Stimulated activated CD4-positive, alpha-beta T cell treated with anti-CD3 and anti-CD28 coated beads, Interleukin-2, amount 100 ng/mL, for 48 hours (primary cell): ENCODE data around the gene TBL1X.

Experiments
- DNase-seq, 2 donors: peaks; one replicate each; pipeline ENCODE4 v3.0.0-alpha.2; 2020

Gene TBL1X

GRCh38 chrX:9676738-9677097 is 211.9 kb downstream of the TBL1X start:
- DNase-seq, result no peak

GRCh38 chrX:9677098-9677739 is 212.4 kb downstream of the TBL1X start:
- DNase-seq, result peak in 1 of 2 donors; percentile 1

- no peak for DNase-seq
These were observed 213.5 kb downstream of the TBL1X start for GRCh38 chrX:9678215-9678965.

GRCh38 chrX:9681011-9681410 is 216.2 kb downstream of the TBL1X start:
- no peak for DNase-seq

GRCh38 chrX:9681422-9681821 is 216.6 kb downstream of the TBL1X start:
- DNase-seq, result no peak

GRCh38 chrX:9682456-9682855 is 217.6 kb downstream of the TBL1X start:
- DNase-seq, result no peak

GRCh38 chrX:9682861-9683260 is 218.0 kb downstream of the TBL1X start:
- no peak for DNase-seq

GRCh38 chrX:9683350-9683749 is 218.5 kb downstream of the TBL1X start:
- no peak for DNase-seq

- DNase-seq, result no peak
These were observed 223.0 kb downstream of the TBL1X start for GRCh38 chrX:9687899-9688298.

- no peak for DNase-seq
These were observed 224.0 kb downstream of the TBL1X start for GRCh38 chrX:9688833-9689232.

- DNase-seq, result no peak
These were observed 225.2 kb downstream of the TBL1X start for GRCh38 chrX:9690046-9690445.

- no peak for DNase-seq
These were observed 228.6 kb downstream of the TBL1X start for GRCh38 chrX:9693307-9694001.

- no peak for DNase-seq
These were observed 233.7 kb downstream of the TBL1X start for GRCh38 chrX:9698576-9698975.

GRCh38 chrX:9700555-9700954 is 235.7 kb downstream of the TBL1X start:
- DNase-seq, result no peak

GRCh38 chrX:9701790-9702189 is 236.9 kb downstream of the TBL1X start:
- DNase-seq, result no peak

GRCh38 chrX:9703406-9703805 is 238.5 kb downstream of the TBL1X start:
- no peak for DNase-seq

GRCh38 chrX:9704876-9705465 is 240.1 kb downstream of the TBL1X start:
- DNase-seq, result no peak

- DNase-seq, result no peak
These were observed 241.6 kb downstream of the TBL1X start for GRCh38 chrX:9706421-9706820.

- DNase-seq, result no peak
These were observed 242.6 kb downstream of the TBL1X start for GRCh38 chrX:9707306-9708033.

GRCh38 chrX:9708086-9708485 is 243.2 kb downstream of the TBL1X start:
- DNase-seq, result no peak

- peak; percentile 62 to 82 for DNase-seq
These were observed 244.2 kb downstream of the TBL1X start for GRCh38 chrX:9708923-9709553.

- DNase-seq, result no peak
These were observed 245.5 kb downstream of the TBL1X start for GRCh38 chrX:9710332-9710731.

- no peak for DNase-seq
These were observed 252.5 kb downstream of the TBL1X start for GRCh38 chrX:9717376-9717775.
